CD4-positive, alpha-beta T cell treated with Interleukin-21 for 1 hour (primary cell): Measurements from ENCODE around the gene PRTG.
"Not testable (repeated sequence)": the region's sequence is repeated elsewhere in the genome, so short reads cannot be mapped to it uniquely, and the experiment has no call there.

Source experiments
- DNase-seq: peaks from one replicate; pipeline ENCODE4 v3.0.0-alpha.2; 2020

Gene PRTG

DNA sequence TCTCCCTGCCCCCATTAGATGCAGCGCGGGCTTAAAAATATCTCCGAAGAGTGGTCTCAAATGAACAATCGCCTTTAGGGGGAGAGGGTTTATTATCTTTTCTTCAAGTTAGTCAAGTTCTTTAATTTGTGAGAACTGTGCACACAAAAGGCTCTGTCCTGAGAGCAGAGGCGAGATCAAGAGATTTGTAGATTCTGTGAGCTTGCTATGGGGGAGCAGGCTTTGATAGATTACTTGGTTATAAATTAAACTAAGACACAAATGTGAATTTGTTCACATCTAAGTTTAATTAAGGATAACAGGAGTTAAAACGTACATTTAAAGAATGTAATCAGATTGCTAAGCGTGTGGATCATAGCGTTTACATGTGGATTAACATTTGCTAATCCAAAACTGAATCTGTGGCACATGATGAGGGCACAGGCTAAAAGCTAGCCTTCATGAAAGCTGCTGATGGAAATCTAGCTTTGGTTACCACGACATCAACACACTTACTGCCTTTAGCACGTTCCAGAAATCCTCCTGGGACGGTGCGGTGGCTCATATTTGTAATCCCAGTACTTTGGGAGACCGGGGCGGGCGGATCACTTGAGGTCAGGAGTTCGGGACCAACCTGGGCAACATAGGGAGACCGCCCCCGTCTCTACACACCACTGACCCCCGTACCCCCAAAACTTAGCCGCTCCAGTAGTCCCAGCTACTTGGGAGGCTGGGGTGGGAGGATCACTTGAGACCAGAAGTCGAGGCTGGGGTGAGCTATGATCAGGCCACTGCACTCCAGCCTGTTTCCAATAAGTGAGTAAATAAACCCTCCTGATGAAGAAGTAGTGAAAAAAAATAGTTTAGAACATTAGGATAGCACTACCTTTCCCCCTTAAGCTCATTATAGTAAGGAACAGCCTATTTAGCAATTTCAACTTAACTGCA, 1.0 kb upstream of the PRTG start:
- no peak for DNase-seq

- no peak for DNase-seq
Measured at GRCh38 chr15:55742498-55742926, 440 bp downstream of the PRTG start.

DNA sequence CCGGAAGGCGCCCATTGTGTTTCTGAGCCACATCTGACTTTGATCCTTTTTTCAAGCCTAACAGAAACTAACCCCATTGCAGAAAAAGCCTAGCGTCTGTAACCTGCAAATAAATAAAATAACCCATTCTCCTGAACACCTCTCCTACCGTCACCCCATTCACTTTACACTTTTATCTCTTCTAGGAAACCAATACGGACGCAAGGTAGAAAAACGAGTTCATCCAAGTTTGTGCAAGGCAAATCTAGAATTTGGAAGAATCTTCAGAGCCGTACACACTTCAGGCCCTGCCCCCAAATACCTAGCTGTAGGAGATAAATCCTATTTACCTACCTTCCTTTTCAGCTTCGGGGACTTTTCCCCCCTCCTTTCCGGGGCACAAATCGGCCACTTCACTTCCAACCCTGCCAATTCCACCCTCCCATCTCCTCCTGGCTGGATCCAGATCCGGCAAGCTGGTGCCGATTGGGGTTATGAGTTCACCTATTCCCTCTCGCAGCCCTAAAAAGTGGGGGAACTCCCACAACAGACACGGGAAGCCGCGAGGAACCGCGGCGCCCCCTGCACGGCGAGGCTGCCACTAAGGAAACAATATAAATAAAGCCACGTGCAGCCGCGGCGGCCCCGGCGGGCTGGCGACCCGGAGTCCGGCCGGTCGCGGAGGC, 987 bp downstream of the PRTG start:
- DNase-seq: no peak

- no peak for DNase-seq
Measured at GRCh38 chr15:55740981-55741832, 1.7 kb downstream of the PRTG start.

DNA sequence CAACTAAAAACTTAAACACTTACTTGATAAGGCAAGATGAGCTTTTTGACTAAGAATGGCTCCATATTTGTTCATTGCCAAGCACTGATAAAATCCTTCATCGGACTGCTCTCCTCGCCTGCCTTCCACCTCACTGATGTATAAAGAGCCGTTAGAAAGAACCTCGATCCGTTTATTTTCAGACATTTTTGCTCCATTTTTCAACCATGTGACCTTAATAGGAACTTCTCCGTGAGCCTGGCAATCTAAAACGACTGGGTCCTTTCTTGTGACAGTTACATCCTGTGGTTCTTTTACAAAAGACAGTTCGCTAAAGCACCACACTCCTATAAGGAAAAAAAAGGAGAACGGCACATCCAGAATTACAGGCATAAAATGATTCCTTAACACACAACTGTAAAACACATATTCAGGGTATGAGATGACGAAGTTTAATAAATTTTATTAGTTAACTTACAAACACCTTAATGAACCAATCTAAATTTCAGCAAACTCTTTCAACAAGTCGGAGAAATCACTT, 2.5 kb downstream of the PRTG start:
- DNase-seq: no peak

GRCh38 chr15:55739641-55740040, 3.3 kb downstream of the PRTG start:
- no peak for DNase-seq

DNA sequence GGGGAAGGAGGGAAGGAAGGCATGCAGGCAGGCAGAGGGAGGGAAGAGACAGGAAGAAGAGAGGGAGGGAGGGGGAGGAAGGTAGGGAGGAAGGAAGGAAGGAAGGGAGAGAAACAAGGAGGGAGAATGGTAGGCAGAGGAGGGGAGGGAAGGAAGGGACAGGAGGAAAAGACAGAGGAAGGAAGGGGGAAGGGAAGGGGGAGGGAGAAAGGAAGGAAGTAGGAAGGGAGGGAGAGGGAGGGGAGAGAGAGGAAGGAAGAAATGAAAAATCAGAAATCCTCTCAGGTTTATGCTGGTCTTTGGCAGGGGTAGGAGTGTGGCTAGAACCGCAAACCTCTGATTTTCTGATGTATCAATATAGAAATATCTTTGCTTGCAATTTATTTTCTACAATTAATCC, 4.2 kb downstream of the PRTG start:
- DNase-seq: no peak

- DNase-seq: no peak
Measured at GRCh38 chr15:55737373-55737772, 5.6 kb downstream of the PRTG start.

DNA sequence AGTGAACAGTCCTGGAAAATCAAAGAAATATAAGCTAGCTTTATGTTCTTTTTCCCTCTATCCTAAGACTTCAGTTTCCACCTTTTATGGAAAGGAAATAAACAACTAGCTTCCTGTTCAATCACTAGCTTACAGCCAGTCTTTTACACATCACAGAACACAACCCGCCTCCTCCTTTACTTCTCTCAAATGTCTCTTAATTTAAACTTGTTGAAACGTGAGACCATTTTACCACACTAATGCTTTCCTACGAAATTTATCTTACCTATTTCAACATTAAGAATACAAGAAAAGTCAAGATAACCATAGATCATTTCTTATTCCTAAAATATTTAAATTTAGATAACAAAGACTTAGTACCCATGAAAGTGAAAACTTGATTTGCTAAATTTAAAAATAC, 6.2 kb downstream of the PRTG start:
- no peak for DNase-seq

DNA sequence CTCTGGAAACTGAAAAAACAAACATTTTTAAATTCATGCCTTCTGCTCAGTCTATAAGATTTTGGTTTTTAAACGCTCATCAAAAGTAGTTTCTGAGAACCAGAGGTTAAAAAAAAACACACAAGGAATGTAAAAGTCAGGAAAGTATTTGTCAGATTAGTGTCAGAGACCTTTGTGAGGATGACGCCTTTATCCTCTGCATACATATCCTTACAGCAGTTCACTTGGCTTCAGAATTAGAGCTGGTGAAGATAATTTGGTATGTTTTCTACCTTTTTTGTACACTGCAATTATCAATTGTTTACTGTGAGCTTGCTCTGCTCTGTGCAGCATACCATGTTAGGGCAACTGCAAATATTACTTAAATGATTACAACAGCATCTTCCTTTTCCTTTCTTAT, 8.3 kb downstream of the PRTG start:
- DNase-seq: no peak

- DNase-seq: not testable (repeated sequence)
Measured at GRCh38 chr15:55733461-55733860, 9.5 kb downstream of the PRTG start.

DNA sequence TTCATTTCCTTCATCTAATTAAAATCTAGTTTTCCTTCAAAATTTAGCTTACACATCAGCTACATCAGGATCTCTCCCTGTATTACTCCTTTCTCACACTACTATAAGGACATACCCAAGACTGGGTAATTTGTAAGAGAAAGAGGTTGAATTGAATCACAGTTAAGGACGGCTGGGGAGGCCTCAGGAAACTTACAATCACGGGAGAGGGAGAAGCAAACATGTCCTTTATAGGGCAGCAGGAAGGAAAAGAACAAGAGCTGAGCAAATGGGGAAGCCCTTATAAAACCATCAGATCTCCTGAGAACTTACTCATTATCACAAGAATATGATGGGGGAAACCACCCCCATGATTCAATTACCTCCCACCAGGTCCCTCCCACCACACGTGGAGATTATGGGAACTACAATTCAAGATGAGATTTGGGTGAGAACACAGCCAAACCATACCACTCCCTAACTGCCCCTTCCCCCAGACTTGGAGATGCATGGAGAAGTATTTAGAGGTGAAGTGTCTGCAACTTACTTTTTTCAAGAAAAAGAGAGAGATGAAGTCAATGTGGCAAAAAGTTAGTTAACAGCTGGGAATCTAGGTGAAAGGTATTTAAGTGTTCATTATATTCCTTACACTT, 21.3 kb downstream of the PRTG start:
- no peak for DNase-seq

DNA sequence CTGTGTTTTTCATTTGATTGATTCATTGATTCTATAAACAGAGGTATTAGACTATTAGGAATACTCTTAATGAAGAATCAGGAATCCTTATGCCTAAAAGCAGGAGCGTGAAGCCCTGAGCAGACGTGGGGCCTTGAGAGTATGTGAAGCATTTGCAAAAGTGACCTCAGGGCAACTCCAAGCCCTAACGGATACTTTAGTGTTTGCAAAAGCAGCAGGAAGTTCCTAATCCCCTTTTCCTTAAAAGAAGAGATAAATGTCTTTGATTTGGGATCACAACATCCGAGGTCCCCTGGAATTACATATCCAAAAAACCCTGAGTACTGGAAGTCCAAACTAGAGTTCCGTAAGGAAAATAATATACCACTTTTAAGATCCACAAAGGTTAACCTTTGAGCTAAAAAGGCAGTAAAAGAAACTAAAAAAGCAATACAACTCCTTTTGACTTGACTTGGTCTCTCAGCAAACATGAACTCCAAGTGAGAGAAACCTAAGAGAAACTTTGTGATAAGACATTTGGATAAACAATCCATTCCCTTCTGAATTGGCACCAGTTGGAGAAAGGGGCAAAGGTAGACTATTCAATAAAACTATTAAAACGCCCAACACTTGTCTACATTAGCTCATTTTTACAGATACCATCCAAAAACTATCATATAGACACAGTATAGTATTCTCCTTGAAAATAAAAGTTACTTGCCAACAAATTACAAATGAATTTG, 27.4 kb downstream of the PRTG start:
- no peak for DNase-seq

DNA sequence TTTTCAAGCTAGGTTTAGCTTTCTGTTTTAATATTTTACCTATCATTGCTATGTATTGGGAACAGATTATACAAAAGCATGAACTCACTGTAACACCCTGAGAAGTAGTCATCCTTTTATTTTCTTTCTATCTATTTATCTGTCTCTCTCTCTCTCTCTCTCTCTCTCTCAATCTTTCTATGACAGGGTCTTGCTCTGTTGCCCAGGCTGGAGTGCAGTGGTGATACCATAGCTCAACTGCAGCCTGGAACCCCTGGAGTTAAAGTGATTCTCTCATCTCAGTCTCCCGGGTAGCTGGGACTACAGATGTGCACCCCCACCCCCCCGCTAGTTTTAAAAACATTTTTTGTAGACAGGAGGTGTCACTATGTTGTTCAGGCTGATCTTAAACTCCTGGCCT, 28.9 kb downstream of the PRTG start:
- no peak for DNase-seq

- DNase-seq: no peak
Measured at GRCh38 chr15:55712363-55712762, 30.6 kb downstream of the PRTG start.

GRCh38 chr15:55710286-55710685, 32.7 kb downstream of the PRTG start:
- no peak for DNase-seq

- no peak for DNase-seq
Measured at GRCh38 chr15:55709458-55709857, 33.5 kb downstream of the PRTG start.

- no peak for DNase-seq
Measured at GRCh38 chr15:55708720-55709119, 34.2 kb downstream of the PRTG start.

GRCh38 chr15:55707951-55708350, 35.0 kb downstream of the PRTG start:
- DNase-seq: no peak

GRCh38 chr15:55707518-55707917, 35.4 kb downstream of the PRTG start:
- no peak for DNase-seq

GRCh38 chr15:55703873-55704301, 39.1 kb downstream of the PRTG start:
- DNase-seq: no peak

DNA sequence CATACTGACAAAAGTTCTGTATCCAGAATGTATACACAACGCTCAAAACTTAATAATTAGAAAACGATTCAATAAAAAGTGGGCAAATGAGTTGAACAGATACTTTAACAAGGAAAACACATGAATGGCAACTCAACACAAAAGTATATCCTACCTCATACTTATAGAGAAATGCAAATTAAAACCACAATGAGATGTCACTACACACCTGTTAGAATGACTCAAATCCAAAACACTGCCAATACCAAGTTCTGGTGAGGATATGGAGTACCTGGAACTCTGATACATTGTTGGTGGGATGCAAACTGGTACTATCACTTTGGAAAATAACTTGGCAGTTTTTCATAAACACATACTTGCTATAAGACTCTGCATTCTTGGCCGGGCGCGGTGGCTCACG, 42.1 kb downstream of the PRTG start:
- no peak for DNase-seq
